CD4-positive, alpha-beta T cell treated with Interleukin-10 for 1 hour (primary cell): ENCODE results near the gene FCAR.
A peak's percentile ranks its signal among the peaks of the same experiment; 100 is the strongest.
"Not testable (repeated sequence)": the region's sequence is repeated elsewhere in the genome, so short reads cannot be mapped to it uniquely, and the experiment has no call there.

Experiments used
- DNase-seq: peaks from one replicate; pipeline ENCODE4 v3.0.0-alpha.2; 2020

FCAR gene

GRCh38 chr19:54873990-54874389 lies at the start of gene FCAR:
TSS of gene FCAR (plus strand) at chr19:54874235. CDS start at chr19:54874290, 55 bp downstream.
- no peak for DNase-seq

DNA sequence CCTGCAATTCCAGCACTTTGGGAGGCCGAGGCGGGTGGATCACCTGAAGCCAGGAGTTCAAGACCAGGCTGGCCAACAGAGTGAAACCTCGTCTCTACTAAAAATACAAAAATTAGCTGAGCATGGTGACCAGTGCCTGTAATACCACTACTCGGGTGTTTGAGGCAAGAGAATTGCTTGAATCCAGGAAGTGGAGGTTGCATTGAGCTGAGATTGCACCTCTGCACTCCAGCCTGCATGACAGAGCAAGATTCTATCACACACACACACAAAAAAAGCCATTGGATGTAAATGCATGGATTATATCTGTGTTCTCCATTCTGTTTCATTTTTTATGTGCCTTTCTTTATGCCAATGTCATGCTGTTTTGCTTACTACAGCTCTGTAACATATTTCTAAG lies 49.6 kb upstream of the FCAR start:
- DNase-seq, result not testable (repeated sequence)

DNA sequence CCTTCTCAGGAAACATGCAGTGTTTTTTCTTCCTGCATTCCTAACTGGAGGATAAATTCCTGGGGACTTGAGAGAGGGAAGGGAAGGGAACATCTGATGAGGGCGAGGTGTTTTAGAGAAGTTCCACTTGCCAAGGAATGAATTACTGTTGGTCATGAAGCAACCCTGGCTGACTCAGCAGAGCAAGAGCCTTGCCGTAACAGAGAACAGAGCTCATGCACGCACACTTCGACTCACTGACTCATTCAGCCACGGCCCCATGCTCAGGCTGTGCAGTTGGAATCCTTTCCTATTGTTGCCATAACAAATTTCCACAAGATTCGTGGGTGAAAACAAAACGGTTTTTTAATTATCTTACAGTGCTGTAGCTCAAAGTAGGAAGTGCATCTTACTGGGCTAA lies 48.7 kb upstream of the FCAR start:
- DNase-seq, result not testable (repeated sequence)

- DNase-seq, result not testable (repeated sequence)
These were observed 46.0 kb upstream of the FCAR start for GRCh38 chr19:54828064-54828463.

- DNase-seq, result not testable (repeated sequence)
These were observed 41.5 kb upstream of the FCAR start, which contains the start of gene KIR2DS4 for GRCh38 chr19:54832496-54832895. TSS of gene KIR2DS4 (plus strand) at chr19:54832676.

DNA sequence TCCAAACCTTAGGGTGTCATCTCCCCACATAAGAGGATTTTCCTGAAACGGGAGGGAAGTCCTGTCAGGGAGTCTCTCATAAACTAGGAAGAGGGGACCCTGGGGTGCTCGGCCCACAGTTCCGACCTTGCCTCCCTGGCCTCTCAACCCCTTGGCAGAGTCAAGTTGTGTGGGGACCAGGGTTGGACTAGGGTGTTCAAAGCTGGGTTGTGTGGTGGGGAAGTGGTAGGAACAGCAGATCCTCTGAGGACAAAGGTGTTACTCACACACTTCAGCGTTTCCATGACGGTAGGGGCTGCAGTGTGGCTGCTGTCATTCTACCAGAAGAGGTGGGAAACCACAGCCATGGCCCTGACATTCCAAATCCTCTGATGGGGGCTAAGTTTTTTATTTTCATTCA lies 38.9 kb upstream of the FCAR start:
- not testable (repeated sequence) for DNase-seq

DNA sequence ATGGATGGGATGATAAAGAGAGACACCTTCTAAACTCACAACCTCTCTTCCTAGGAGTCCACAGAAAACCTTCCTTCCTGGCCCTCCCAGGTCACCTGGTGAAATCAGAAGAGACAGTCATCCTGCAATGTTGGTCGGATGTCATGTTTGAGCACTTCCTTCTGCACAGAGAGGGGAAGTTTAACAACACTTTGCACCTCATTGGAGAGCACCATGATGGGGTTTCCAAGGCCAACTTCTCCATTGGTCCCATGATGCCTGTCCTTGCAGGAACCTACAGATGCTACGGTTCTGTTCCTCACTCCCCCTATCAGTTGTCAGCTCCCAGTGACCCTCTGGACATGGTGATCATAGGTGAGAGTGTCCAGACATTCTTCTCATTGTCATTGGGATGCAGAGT lies 36.5 kb upstream of the FCAR start:
- DNase-seq, result not testable (repeated sequence)

- not testable (repeated sequence) for DNase-seq
These were observed 30.9 kb upstream of the FCAR start for GRCh38 chr19:54843171-54843570.

DNA sequence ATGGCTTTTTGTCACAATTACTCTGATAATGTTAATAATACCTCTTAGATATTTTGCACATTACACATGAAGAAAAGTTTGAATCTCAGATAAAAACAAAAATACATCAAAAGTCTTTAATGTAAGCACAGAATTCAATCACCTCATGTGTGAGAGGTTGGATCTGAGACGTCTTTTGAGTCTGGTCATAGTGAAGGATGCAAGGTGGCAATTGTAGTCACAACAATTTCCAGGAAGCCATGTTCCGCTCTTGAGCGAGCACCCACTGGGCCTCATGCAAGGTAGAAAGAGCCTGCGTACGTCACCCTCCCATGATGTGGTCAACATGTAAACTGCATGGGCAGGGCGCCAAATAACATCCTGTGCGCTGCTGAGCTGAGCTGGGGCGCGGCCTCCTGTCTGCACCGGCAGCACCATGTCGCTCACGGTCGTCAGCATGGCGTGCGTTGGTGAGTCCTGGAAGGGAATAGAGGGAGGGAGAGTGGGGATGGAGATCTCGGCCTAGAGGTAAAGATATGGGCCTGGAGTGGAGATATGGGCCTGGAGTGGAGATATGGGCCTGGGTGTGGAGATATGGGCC lies 23.9 kb upstream of the FCAR start, which contains the start of gene KIR3DL2:
KIR3DL2 (plus strand) TSS at position 383 of the 580 bp plus-strand sequence; CDS start at position 416, 33 bp downstream.
- peak; percentile 16 for DNase-seq

DNA sequence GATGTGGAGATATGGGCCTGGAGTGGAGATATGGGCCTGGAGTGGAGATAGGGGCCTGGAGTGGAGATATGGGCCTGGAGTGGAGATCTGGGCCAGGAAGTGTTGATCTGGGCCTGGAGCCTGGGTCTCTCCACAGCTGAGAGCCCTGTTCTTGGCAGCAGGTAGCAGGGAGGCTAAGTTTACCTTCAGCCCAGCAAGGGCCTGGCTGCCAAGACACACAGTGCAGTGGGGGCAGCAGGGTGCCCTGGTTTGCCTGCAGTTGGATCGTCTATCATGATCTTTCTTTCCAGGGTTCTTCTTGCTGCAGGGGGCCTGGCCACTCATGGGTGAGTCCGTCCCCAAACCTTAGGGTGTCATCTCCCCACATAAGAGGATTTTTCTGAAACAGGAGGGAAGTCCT lies 23.1 kb upstream of the FCAR start:
- no peak for DNase-seq

- DNase-seq, result no peak
These were observed 22.7 kb upstream of the FCAR start for GRCh38 chr19:54851353-54851752.

DNA sequence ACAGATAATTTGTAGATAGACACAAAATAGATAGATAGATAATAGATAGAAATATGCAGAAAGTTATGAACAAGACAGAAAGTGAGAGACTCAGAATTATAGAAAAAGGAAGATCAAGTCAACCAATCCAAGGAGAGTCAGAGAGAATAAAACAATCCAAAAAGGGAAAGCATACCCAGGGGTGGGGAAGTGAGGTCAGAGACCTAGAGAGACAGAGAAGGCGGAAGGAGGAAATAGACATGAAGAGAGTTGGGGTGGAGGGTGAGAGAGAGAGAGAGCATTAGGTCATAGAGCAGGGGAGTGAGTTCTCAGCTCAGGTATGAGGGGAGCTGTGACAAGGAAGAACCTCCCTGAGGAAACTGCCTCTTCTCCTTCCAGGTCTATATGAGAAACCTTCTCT lies 18.8 kb upstream of the FCAR start:
- not testable (repeated sequence) for DNase-seq

DNA sequence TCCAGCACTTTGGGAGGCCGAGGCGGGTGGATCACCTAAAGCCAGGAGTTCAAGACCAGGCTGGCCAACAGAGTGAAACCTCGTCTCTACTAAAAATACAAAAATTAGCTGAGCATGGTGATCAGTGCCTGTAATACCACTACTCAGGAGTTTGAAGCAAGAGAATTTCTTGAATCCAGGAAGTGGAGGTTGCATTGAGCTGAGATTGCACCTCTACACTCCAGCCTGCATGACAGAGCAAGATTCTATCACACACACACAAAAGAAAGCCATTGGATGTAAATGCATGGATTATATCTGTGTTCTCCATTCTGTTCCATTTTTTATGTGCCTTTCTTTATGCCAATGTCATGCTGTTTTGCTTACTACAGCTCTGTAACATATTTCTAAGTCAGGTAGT lies 15.6 kb upstream of the FCAR start:
- DNase-seq, result not testable (repeated sequence)

GRCh38 chr19:54859421-54859820 lies 14.6 kb upstream of the FCAR start:
- DNase-seq, result not testable (repeated sequence)

GRCh38 chr19:54863459-54863858 lies 10.6 kb upstream of the FCAR start:
- DNase-seq, result not testable (repeated sequence)

DNA sequence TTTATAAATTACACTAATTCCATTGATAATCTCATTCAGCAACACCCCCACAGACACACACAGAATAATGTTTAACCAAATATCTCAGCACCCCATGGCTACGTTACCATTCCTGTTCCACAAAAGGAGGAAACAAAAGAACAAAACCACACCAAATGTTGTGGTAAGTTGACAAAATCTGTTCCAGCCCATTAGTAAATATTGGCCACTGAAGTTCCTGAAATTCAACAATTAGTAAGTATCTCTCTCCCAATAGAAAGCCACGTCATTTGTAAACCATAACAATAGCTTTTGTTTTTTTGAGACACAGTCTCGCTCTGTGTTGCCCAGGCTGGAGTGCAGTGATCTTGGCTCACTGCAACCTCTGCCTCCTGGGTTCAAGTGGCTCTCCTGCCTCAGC lies 2.3 kb upstream of the FCAR start:
- no peak for DNase-seq

DNA sequence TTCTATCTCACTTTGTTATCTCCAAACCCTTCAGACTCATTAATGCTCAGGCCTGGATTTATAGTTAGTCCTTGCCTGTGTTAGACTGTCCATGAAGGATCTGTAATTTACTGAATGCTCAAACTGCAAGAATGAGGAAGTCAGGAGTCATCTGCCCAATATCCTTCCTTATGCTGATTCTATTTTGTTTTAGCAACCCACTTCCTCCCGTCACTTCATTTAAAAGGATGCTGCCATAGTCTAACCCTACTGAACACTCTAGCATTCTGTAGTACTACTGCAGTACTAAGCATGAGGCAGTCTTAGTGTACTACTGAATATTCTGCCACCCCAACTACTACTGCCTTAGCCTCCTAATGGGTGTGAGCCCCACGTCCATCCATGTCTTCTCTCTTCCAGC lies 1.5 kb downstream of the FCAR start:
- DNase-seq, result no peak

DNA sequence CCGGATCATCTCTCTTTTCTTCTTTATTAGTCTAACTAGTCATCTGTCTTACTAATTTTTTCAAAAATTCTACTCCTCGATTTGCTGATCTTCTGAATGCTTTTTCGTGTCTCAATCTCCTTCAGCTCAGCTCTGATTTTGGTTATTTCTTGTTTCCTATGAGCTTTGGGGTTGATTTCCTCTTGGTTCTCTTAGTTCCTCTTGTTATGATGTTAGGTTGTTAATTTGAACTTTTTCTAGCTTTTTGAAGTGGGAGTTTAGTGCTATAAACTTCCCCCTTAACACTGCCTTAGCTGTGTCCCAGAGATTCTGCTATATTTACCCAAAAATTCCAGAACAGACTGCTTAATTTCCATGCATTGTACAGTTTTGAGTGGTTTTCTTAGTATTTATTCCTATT lies 3.4 kb downstream of the FCAR start:
- no peak for DNase-seq

DNA sequence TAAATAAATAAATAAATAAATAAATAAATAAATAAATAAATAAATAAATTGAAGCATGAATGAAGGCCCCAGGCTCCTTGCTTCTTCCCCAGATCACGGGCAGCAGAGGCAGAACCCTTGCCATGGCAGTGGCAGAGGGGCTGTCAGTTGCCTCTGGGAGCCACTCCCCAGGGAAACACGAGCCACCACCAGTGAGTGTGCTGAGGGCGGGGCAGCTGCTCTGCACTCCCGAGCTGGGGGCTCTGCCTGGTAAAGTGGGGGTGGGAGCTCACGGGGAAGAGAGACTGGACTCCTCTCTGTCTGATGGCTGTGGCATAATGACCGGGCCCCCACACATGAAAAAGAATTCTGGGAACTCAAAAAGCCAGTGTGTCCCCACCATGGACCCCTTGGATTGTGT lies 7.8 kb downstream of the FCAR start:
- no peak for DNase-seq

- DNase-seq, result peak; percentile 32
These were observed 8.7 kb downstream of the FCAR start for GRCh38 chr19:54882758-54883157.

DNA sequence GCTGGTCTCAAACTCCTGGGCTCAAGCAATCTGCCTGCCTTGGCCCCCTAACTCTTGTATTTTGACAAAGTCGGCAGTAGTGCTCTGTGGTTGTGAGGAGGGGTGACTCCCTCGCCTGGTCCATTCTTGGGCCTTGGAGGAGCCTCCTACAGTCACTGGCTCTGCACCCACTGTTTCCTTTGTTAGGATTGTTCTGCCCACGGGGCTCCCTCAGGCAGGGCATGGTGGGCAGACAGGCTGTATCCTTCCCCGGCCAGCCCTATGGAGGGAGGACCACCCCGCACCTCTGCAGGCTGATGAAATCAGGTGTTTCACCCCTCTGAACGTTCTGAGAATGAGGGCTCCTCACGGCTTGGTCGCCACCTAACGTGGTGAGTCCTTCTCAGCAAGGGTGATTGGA lies 9.2 kb downstream of the FCAR start:
- no peak for DNase-seq

DNA sequence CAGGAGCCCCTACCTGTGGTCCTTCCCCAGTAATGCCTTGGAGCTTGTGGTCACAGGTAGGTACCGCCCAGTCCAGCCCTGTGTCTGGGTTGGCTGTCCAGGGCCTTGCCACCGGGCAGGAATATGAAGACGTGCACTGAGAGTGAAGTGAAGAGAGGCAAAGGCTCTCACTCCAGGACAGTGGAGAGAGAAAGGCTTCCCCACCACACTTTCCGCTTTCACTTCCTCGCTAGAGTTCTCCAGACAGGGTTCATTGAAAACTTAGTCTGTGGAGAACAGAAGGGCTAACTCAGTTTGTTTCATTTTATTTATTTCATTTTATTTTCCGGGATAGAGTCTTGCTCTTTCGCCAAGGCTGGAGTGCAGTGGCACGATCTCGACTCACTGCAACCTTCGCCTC lies 14.2 kb downstream of the FCAR start:
- DNase-seq, result no peak

- no peak for DNase-seq
These were observed 15.5 kb downstream of the FCAR start for GRCh38 chr19:54889566-54889965.

GRCh38 chr19:54893406-54893805 lies 19.4 kb downstream of the FCAR start:
- DNase-seq, result no peak

DNA sequence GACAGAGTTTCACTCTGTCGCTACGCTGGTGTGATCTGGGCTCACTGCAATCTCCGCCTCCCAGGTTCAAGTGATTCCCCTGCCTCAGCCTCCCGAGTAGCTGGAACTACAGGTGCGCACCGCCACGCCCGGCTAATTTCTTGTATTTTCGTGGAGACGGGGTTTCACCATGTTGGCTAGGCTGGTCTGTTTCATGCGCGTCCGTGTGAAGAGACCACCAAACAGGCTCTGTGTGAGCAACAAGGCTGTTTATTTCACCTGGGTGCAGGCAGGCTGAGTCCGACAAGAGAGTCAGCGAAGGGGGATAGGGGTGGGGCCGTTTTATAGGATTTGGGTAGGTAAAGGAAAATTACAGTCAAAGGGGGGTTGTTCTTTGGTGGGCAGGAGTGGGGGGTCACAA lies 20.1 kb downstream of the FCAR start:
- DNase-seq, result not testable (repeated sequence)
